ENCODE data around the gene KIF6. TPM values are rescaled to one million over a fixed set of nuclear protein-coding genes. Genes with fewer than 3 reads are reported as not detected.

Gene KIF6
- total RNA-seq, 1 donor from 2014 or later = 2.9 TPM

DNA sequence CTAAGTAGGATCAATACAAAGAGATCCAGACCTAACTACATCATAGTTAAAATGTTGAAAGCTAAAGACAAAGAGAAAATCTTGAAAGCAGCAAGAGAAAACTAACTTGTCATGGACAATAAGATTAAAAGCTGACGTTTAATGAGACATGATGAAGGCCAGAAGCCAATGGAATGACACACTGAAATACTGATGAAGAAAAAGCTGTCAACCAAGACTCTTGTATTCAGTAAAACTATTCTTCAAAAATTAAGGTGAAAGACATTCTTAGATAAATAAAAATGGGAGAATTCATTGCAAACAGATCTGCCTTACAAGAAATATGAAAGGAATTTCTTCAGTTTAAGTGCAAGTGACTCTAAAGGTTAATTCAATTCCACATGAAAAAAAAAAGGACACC lies 256.8 kb downstream of the KIF6 start:
- Mint-ChIP-seq H3K27me3 (peaks cover 34% of the 10 kb centered on the region), H3K9me3 (ENCODE audit: low read depth) (no peaks in the 10 kb centered on the region), H3K4me1 (ENCODE audit: low read depth) (peaks cover 6% of the 10 kb centered on the region), H3K36me3 (ENCODE audit: insufficient read depth) (no peaks in the 10 kb centered on the region), H3K27ac (no peak overlapping the region), H3K4me3 (ENCODE audit: low read depth) (no peak overlapping the region)
- TF ChIP-seq, protein P1, sequence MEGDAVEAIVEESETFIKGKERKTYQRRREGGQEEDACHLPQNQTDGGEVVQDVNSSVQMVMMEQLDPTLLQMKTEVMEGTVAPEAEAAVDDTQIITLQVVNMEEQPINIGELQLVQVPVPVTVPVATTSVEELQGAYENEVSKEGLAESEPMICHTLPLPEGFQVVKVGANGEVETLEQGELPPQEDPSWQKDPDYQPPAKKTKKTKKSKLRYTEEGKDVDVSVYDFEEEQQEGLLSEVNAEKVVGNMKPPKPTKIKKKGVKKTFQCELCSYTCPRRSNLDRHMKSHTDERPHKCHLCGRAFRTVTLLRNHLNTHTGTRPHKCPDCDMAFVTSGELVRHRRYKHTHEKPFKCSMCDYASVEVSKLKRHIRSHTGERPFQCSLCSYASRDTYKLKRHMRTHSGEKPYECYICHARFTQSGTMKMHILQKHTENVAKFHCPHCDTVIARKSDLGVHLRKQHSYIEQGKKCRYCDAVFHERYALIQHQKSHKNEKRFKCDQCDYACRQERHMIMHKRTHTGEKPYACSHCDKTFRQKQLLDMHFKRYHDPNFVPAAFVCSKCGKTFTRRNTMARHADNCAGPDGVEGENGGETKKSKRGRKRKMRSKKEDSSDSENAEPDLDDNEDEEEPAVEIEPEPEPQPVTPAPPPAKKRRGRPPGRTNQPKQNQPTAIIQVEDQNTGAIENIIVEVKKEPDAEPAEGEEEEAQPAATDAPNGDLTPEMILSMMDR (IDR thresholded peaks at IDR 0.05; ENCODE audit: unreplicated experiment) = no peak
- DNase-seq (ENCODE audit: low spot score, unreplicated experiment) = no peak

DNA sequence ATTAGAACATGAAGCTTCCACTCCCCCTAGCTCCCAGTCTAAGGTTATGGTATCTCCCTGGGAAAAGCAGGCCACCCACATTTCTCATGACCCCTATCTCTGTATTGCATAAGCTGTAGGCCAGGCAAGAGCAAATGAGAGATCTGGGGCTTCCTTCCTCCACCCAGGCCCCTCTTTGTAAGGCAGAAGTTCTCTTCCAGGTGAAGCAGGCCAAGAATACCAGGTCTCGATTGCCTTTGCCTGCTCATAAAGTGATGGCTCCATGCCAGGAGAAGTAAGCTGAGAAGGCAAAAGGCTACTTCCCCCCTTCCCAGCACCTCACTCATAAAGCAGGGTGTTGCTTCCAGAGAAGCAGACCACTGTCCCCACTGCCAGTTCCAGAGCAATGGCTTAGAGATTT lies 258.6 kb downstream of the KIF6 start:
- Mint-ChIP-seq H3K27ac (no peak overlapping the region), H3K4me1 (ENCODE audit: low read depth) (peaks cover 6% of the 10 kb centered on the region), H3K4me3 (ENCODE audit: low read depth) (no peak overlapping the region), H3K9me3 (ENCODE audit: low read depth) (no peaks in the 10 kb centered on the region), H3K36me3 (ENCODE audit: insufficient read depth) (no peaks in the 10 kb centered on the region), H3K27me3 (peaks cover 28% of the 10 kb centered on the region)
- TF ChIP-seq, protein P1 (IDR thresholded peaks at IDR 0.05; ENCODE audit: unreplicated experiment) = no peak
- DNase-seq (ENCODE audit: low spot score, unreplicated experiment) = no peak

DNA sequence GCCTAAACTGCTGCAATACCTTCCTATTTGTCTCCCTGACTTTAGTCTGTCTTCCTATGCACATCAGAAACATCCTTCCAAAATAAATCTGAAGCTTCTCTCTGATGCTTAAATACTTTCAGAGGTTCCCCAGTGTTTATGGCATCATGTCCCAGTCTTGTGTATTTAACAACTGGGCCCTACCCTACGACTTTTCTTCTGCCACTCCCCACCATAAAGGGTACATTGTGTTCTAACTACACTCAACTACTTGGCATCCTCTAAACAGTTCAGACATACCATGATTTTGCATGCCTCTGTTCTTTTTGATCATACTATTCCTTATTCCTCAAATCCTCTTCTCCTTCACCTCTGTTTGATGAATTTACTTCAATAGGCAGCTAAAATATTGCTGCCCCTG lies 259.7 kb downstream of the KIF6 start:
- Mint-ChIP-seq H3K4me3 (ENCODE audit: low read depth) (no peak overlapping the region), H3K27ac (no peak overlapping the region), H3K9me3 (ENCODE audit: low read depth) (no peaks in the 10 kb centered on the region), H3K4me1 (ENCODE audit: low read depth) (peaks cover 6% of the 10 kb centered on the region), H3K27me3 (peaks cover 22% of the 10 kb centered on the region), H3K36me3 (ENCODE audit: insufficient read depth) (no peaks in the 10 kb centered on the region)
- DNase-seq (ENCODE audit: low spot score, unreplicated experiment) = no peak
- TF ChIP-seq, protein P1 (IDR thresholded peaks at IDR 0.05; ENCODE audit: unreplicated experiment) = no peak

DNA sequence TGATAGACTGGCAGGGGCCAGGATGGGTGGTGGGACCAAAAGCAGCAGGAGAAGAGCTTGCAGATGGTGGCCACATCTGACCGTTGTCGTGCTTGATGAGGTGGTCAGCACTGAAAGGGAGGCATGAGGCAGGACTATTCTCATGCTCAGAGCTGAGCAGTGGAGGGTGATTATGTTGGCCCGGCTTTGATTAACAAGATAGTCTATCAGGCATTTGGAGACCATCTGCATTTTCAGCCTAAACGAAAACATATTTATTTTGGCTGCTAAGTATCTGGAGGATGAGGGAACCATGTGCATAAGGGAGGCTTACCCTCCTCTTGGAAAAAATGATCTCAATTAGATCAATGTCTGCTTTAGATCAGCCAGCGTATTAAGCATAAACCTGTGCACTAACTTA lies 261.1 kb downstream of the KIF6 start:
- TF ChIP-seq, protein P1 (IDR thresholded peaks at IDR 0.05; ENCODE audit: unreplicated experiment) = no peak
- H3K27me3 Mint-ChIP-seq = peaks cover 19% of the 10 kb centered on the region
- no peak overlapping the region for H3K27ac Mint-ChIP-seq
- H3K4me1 Mint-ChIP-seq (ENCODE audit: low read depth) = peaks cover 6% of the 10 kb centered on the region
- H3K4me3 Mint-ChIP-seq (ENCODE audit: low read depth) = no peak overlapping the region
- DNase-seq (ENCODE audit: low spot score, unreplicated experiment) = no peak
- no peaks in the 10 kb centered on the region for H3K9me3 Mint-ChIP-seq (ENCODE audit: low read depth)
- no peaks in the 10 kb centered on the region for H3K36me3 Mint-ChIP-seq (ENCODE audit: insufficient read depth)

DNA sequence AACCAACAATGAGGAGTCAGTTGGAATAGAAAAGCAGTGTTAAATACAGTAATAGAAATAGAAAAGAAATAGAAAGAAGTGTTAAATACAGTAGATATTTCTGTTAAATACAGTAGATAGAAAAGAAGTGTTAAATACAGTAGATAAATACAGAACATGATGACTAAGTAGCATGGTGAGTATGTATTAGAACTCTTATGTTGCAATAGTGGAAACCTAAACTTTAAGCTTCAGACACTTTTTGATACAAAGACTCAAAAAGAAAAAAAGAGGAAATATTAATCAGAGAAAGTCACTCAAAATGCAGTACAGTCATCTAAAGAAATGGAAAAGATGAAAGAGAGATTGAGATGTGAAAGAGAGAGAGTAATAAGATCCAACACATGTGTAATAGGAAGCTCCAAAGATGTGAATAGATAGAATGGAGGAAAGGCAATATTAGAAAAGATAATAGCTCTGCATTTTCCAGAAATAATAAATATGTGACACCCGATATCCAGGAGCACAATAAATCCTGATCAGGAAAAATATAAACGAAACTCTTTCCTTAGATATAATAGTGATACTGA lies 271.2 kb downstream of the KIF6 start:
- peaks cover 9% of the 10 kb centered on the region for H3K27me3 Mint-ChIP-seq
- no peaks in the 10 kb centered on the region for H3K4me1 Mint-ChIP-seq (ENCODE audit: low read depth)
- no peak for DNase-seq (ENCODE audit: low spot score, unreplicated experiment)
- H3K36me3 Mint-ChIP-seq (ENCODE audit: insufficient read depth) = no peaks in the 10 kb centered on the region
- H3K4me3 Mint-ChIP-seq (ENCODE audit: low read depth) = peak overlapping the region; percentile 60
- H3K27ac Mint-ChIP-seq = no peak overlapping the region
- TF ChIP-seq, protein P1 (IDR thresholded peaks at IDR 0.05; ENCODE audit: unreplicated experiment) = no peak
- peaks cover 13% of the 10 kb centered on the region for H3K9me3 Mint-ChIP-seq (ENCODE audit: low read depth)

Measured in progenitor cell of endocrine pancreas (in vitro differentiated cells).